HG03280 (cell line): ENCODE measurements around the gene ABCA4.

Experiments used
- ATAC-seq: cut with Tn5 transposase; IDR thresholded peaks from one replicate; pipeline ENCODE4 v1.9.1; 2021; ENCODE audit warnings: mild to moderate bottlenecking, moderate library complexity; ENCODE audit not compliant: unreplicated experiment

The ABCA4 gene

DNA sequence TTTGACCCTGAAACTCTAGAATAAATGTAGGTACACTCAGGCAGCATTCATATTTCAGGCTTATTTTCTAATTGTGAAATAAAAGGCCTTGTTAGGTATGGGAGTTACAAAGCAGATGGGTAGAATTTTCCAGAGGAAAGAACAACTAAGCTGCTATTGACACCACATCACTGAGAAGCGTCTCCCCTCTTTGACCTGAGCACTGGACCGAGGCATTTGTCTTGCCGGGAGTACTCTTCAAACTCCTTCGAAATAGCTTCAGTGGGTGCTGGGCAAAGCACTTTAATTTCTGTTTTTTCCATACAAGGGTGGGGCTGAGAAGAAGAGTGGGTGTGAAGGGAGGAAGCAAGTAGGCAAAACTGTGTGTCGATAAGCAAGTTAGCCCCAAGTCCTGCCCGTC lies 36.4 kb downstream of the ABCA4 start:
- no peak for ATAC-seq

DNA sequence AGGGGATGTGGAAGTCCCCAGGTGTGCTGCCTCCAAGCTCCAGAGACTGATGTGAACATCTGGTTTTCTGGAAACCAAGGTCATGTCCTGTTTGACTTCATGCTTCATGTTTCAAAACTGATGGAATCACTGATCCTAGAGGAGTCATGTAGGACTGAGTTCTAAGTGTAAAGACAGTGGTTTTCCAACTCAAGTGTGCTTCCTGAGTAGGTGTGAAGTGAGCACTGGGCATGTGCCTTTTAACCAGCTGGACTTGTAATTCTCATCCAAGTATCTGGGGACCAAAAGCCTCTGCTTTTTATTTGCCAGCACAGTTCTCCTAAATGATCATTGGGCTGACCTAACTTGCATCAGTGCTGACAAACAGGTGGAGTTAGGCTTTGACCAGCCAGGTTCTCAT lies 36.9 kb downstream of the ABCA4 start:
- ATAC-seq: no peak

DNA sequence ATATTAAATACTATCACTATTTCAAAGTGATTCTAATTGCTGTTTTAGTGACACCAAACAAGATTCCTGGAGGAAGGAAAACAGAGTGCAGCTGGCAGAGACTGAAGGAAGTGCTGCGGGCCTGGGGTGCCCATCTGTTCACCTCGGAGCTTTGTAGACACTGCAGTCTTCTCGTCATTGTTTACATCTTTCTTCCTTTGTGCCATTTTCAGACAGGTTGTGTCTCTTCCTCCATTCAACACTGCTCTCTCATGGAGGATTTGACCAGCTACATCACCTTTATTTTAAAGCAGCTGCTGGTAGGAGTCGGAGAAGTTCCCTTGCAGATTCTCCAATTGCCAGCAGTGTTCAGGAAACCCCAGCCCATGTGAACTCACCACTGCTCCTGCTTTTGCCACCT lies 37.3 kb downstream of the ABCA4 start:
- no peak for ATAC-seq

- ATAC-seq: no peak
Observed at GRCh38 chr1:94081566-94082344, 39.2 kb downstream of the ABCA4 start.

DNA sequence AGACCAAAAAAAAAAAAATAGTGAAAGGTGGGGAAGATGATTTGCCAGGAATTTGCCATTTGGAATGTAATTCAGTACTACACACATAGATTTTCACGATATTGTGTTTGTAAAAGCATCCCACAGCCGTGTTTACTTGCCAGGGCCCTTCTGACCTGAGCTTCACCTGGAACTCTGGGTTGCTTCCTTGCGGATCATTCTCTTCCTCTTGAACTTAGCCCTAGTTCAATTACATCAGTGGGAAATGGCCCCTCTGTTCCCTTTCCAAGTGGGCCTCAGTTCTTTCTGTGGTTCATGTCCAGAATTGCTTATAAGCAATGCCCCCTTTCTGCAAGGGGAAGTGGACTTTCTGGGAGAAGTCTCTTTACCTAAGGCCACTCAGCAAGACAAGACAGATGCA lies 41.0 kb downstream of the ABCA4 start:
- ATAC-seq: no peak

DNA sequence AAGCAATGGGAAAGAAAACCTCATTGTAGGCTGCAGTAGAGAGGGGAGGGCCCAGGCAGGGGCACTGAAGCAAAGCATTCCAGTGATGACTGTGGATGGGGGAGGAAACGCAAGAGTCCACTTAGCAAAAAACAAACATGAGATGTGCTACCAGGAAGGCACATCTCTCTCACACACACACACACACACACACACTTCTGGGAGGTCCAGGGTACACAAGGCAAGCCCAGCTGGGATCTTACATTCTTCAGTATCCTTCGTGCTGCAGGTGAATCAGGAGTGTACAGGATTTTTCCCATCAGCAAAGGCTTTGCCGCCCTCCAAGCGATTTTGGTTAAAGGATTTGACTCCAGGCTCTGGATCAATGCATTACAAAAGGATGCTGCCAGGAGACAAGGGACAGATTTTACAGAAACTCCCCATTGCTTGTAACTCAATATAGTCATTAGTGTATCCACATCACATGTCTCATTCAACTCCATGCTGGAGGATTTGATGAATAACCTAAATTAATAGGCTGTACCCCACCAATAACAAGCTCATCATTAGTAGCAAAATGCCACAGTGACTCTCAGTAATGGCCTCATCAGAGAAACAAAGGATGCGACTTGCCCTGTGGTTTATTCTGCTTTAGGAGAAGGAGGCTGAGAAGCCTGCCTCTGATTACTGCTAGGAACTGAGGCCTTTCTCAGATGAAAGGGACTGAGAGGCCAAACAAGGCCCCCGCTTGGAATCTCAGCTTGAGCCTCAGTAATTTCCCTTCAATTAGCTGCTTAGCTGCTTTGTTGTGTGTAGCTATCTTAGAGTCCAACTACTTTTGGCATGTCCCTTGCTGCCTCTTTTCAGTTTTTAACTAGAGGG lies 41.6 kb downstream of the ABCA4 start:
- no peak for ATAC-seq

DNA sequence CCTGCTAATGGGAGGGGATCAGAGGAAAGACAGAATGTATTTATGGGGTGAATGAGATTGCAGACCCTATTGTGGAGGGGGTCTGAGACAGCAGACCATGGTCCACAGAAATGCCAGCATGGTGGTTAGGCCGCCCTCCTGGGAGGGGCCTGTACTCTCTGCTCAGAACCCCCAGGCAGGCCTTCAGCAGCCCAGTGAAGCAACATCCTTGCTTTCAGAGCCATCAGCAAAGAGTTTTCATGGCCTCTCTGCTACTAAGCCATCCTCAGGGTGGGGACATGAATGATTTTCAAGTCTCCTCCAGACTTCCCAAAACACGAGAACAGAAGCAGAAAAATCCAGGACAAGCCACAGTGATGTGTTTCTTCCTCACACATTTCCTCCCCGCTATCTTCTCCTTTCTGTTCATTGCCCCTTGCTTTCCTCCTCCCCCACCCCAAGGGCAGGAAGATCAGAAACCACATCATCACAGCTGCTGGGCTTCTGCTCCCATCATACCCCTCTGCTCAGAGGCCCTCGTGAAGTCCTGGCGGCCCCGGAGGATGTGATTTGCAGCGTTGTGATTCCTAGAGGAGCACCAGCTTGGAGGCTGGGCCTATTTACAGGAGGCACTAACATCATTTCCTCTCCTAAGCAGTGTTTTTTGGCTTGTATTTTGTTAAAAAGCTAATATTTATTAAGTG lies 48.0 kb downstream of the ABCA4 start:
- no peak for ATAC-seq

GRCh38 chr1:94071976-94072375 lies 49.0 kb downstream of the ABCA4 start:
- no peak for ATAC-seq

GRCh38 chr1:94071391-94071790 lies 49.6 kb downstream of the ABCA4 start:
- no peak for ATAC-seq

GRCh38 chr1:94070865-94071264 lies 50.1 kb downstream of the ABCA4 start:
- no peak for ATAC-seq

GRCh38 chr1:94069919-94070285 lies 51.0 kb downstream of the ABCA4 start:
- no peak for ATAC-seq

GRCh38 chr1:94068999-94069918 lies 51.7 kb downstream of the ABCA4 start:
- no peak for ATAC-seq

DNA sequence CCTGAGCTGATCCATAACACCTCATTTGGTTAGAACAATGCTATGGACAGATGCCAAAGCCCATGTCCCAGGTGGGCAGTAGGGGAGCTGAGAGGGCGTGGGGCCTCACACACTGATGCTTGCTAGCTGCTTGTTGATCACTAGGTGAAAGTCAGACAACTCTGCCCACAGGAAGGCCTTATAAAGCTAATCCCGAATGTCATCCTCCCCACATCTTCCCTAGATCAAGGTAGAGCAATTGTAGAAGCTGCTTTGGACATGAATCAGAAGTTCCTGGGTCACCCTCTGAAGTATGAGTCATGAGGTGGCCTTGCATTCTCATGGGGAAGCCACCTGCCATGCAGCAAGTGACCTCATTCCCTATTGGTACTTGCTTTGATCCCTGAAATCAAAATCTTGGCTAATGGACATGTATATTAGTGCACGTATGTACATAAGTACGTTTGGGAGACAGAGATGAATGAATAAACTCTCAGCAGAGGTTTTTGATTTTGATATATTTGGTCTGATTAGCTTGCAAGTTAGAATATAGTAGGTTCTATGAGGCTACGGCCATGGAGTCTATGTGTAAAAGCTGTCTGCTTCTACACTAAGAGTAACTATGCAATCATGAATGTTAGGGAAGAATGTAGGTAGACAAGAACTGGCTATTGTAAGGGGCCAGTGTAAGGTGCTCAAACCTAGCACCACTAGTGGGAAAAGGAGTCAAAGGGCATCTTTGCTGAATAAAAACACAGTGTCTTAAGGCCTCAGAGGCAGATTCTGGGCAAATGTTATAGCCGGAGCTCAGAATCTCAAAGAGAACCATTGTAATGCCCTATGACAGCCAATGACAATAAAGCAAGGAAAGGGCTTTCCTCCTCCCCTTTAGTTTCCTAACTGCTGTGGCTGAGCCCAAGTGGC lies 52.6 kb downstream of the ABCA4 start:
- no peak for ATAC-seq

DNA sequence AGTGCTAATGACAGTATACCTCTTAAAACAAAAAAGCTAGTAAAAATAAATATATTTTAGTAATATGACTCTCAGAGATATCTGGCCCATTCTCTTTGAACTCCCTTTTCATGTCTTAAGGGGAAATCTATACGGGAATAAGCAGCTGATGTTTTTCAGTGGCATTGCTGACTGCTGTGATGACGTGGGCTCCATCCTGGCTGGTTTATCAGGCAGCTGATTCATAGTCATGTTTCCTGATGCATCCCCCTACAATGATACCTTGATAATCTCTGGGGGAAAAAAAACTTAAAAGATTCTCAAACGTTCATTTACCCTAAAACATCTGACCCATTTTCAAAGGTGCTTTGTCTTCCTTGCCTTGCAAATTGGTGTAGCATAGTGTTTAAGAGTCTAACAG lies 53.8 kb downstream of the ABCA4 start:
- ATAC-seq: no peak

- no peak for ATAC-seq
Observed at GRCh38 chr1:94063379-94063778, 57.6 kb downstream of the ABCA4 start.

DNA sequence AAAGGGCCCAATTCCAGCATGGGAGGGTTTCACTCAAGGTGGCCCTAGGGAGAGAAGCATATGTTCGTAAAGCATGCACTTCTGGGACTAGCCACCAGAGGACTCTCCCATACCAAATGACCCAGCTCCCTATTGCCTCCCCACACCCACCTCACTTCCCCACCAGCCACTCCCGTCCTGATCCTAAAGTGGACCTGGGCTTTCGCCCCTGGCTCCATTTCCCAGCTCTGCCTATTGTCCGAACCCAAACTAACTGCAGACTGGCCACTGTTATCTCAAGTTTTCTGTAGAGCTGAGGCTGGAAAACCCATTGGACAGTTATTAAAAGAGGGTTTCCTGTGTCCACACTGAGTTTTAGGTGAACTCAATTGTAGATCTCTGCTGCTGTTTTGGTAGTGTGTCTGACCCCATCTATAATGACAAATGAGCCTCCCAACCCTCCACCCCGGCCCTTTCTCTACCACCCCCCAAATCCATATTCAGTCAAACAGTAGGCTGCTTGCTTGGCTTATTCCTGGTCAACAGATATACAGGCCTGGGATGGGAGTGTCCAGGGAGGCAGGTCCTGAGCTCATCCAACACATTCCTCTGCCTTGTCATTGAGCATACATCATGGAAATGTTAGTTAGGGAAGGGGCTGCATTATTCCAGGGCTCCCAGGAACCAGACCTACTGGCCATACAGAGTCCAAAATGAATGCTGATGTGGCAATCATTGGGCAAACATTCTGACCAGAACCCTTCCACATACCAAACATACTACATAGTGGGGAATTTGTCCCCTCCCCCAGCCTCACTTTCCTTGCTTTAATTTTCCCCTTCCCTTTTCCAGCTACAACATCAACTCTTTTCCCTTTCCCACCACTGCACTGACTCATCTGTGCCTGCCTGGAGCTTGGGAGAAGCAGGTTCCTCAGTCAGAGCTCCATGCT lies 59.2 kb downstream of the ABCA4 start:
- ATAC-seq: no peak

- no peak for ATAC-seq
Observed at GRCh38 chr1:94060720-94061119, 60.2 kb downstream of the ABCA4 start.

DNA sequence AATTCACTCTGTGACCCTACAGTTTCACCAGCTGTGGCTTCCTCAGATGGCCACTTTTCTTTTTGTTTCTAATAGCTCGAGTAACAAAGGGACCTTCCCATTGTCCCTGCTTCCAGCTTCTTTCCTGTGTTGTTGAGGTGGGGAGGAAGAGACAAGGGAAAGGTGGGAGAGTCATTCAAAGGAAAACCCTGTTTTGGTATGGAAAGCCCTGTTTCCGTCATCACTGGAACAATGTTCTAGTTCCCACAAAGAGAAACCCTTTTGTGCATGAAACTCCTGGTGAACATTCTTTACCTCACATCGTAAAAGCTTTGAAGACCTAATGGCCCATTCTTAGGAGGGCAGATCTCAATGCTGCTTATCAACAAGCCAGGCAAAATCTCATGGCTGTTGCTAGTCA lies 62.2 kb downstream of the ABCA4 start:
- no peak for ATAC-seq

GRCh38 chr1:94056996-94057395 lies 64.0 kb downstream of the ABCA4 start:
- ATAC-seq: no peak
